Measurements from ENCODE around the gene SPINDOC.

DNA sequence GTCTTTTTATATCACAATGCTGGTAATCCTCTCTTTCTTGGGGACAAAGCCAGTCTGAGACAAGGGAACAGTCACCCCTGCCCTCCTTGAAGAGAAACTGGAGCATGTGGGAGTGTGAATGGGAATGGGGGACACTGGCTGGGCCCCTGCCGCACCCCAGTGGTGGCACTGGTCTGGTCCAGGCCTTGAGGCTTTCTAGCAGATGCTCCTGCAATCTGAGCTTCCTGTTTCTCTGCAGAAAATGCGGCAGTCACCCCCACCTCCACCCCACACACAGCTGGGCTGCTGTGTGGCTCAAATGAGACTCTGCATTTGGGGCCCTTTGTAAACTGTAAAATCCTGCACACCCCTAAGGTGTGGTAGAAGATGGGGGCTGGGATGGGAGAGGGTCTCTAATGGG, 19.1 kb downstream of the SPINDOC start:
- TF ChIP-seq, protein P1, sequence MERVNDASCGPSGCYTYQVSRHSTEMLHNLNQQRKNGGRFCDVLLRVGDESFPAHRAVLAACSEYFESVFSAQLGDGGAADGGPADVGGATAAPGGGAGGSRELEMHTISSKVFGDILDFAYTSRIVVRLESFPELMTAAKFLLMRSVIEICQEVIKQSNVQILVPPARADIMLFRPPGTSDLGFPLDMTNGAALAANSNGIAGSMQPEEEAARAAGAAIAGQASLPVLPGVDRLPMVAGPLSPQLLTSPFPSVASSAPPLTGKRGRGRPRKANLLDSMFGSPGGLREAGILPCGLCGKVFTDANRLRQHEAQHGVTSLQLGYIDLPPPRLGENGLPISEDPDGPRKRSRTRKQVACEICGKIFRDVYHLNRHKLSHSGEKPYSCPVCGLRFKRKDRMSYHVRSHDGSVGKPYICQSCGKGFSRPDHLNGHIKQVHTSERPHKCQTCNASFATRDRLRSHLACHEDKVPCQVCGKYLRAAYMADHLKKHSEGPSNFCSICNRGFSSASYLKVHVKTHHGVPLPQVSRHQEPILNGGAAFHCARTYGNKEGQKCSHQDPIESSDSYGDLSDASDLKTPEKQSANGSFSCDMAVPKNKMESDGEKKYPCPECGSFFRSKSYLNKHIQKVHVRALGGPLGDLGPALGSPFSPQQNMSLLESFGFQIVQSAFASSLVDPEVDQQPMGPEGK (CRISPR knock-in tag; IDR thresholded peaks at IDR 0.05; ENCODE audit: borderline replicate concordance), result no peak
- no peak for TF ChIP-seq TCF4 (CRISPR knock-in tag; IDR thresholded peaks at IDR 0.05; ENCODE audit: borderline replicate concordance)
- no peak for TF ChIP-seq ESRRG (CRISPR knock-in tag; IDR thresholded peaks at IDR 0.05)
- TF ChIP-seq ZNF8 (CRISPR knock-in tag; IDR thresholded peaks at IDR 0.05), result no peak
- TF ChIP-seq ISL1 (CRISPR knock-in tag; IDR thresholded peaks at IDR 0.05), result no peak
- TF ChIP-seq, protein P2, sequence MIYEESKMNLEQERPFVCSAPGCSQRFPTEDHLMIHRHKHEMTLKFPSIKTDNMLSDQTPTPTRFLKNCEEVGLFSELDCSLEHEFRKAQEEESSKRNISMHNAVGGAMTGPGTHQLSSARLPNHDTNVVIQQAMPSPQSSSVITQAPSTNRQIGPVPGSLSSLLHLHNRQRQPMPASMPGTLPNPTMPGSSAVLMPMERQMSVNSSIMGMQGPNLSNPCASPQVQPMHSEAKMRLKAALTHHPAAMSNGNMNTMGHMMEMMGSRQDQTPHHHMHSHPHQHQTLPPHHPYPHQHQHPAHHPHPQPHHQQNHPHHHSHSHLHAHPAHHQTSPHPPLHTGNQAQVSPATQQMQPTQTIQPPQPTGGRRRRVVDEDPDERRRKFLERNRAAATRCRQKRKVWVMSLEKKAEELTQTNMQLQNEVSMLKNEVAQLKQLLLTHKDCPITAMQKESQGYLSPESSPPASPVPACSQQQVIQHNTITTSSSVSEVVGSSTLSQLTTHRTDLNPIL (CRISPR knock-in tag; IDR thresholded peaks at IDR 0.05; ENCODE audit: low read depth), result no peak
- no peak for TF ChIP-seq ZNF70 (CRISPR knock-in tag; IDR thresholded peaks at IDR 0.05)
- no peak for TF ChIP-seq GLIS3 (CRISPR knock-in tag; IDR thresholded peaks at IDR 0.05)
- no peak for TF ChIP-seq BACH2 (CRISPR knock-in tag; IDR thresholded peaks at IDR 0.05; ENCODE audit: borderline replicate concordance)
- TF ChIP-seq POU6F1 (CRISPR knock-in tag; IDR thresholded peaks at IDR 0.05; ENCODE audit: borderline replicate concordance, low read depth), result no peak
- no peak for TF ChIP-seq SNAI2 (CRISPR knock-in tag; IDR thresholded peaks at IDR 0.05)
- no peak for TF ChIP-seq PPARA (CRISPR knock-in tag; IDR thresholded peaks at IDR 0.05; ENCODE audit: borderline replicate concordance)
- TF ChIP-seq CSDC2 (CRISPR knock-in tag; IDR thresholded peaks at IDR 0.05), result no peak
